GM12874 (cell line): ENCODE results near the gene ERFL.

Source experiments
- CTCF ChIP-seq: IDR thresholded peaks from 2 replicates; pipeline ENCODE4 v1.5.1; 2011; ENCODE audit warnings: low read depth, mild to moderate bottlenecking, control low read depth, low read length, moderate library complexity; ENCODE audit not compliant: insufficient read depth

Gene ERFL

GRCh38 chr19:41906916-41907680 lies 21.2 kb downstream of the ERFL start:
- TF ChIP-seq CTCF: no peak

DNA sequence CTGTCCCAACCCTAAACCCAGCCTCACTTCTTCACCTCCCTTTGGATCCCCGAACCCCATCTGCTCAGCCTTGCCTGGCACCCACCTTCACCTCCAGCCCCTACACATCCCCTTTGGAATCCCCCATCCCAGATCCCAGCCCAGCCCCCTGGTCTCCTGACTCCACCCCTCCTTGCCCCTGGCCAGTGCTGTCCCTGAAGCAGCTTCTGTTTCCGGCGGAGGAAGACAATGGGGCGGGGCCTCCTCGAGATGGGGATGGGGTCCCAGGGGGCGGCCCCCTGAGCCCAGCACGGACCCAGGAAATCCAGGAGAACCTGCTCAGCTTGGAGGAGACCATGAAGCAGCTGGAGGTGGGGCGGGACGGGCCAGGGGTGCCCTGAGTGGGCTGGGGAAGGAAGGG lies 22.0 kb downstream of the ERFL start:
- no peak for TF ChIP-seq CTCF

DNA sequence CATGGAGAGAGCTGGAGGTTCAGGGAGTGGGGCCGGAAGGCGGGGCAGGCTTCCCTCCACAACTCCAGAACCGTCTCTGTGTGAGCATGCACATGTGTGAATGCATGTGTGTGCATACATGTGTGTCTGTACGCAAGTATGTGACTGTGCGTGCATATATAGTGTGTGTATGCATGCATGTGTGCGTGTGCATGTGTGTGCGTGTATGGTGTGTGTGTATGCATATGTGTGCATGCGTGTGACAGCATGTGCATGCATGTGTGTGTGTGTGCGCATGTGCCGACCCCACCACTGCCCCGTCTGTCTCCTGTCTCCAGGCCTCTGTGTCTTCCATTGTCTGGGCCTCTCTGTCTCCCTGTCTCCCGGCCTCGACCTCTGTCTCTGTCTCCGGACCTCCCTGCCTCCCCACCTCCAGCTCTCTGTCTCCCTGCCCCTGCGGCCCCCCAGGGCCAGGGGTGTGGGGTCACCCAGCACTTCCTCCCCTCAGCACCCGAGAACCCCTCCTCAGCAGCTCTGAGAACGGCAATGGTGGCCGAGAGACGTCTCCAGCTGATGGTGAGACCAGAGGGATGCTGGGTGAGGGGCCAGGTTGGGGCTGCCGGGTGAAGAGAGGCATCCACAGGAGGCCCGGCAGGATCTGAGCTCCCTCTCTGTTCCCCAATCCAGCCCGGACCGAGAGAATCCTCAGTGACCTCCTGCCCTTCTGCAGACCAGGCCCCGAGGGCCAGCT lies 22.8 kb downstream of the ERFL start:
- TF ChIP-seq CTCF: no peak

DNA sequence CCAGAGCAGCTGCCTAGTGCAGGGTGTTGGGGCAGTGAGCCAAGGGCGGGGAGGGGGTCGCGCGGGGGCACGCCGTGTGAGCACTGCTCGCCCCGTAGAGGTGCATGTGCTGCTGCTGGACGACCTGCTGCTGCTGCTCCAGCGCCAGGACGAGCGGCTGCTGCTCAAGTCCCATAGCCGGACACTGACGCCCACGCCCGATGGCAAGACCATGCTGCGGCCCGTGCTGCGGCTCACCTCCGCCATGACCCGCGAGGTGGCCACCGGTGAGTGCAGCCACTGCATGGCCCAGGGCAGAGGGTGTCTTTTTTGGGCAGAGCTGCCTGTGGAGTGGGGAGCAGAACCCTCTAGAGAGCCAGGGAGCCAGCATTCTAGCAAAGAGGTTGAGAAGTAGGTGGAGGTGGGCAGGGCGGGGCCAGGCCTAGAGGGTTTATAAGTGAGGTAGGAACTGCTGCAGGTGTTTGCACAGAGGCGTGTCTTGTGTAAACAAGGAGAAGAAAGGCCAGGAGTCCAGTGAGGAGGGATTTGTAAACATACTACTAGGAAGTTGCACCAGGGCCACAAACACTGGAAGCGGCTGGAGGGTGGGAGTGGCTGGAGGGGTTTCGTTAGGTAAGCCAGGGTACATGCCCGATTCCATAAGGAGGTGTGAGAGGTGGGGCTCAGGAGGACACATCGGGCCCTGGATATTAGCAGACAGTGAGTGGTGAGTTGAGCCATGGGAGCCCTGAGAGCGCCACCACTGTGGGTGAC lies 24.0 kb downstream of the ERFL start:
- TF ChIP-seq CTCF: no peak

- no peak for TF ChIP-seq CTCF
Measured at GRCh38 chr19:41903193-41903953, 24.9 kb downstream of the ERFL start.

DNA sequence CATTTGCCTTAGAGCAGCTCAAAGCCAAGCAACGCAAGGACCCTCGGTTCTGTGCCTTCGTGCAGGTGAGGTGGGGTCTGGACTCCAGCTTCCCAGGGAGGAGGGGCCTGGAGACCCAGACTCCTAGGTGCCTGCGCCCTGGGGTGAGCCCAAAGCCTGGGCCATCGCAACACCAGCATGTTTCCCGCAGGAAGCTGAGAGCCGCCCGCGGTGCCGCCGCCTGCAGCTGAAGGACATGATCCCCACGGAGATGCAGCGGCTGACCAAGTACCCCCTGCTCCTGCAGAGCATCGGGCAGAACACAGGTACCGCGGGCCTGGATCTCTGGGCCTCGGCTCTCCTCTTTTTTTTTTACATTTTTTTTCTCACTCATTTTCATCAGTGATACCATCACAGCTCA lies 25.7 kb downstream of the ERFL start:
- TF ChIP-seq CTCF: no peak
